Osteocyte (in vitro differentiated cells): ENCODE results near the gene BLOC1S4. TPM values are rescaled to one million over a fixed set of nuclear protein-coding genes. Genes with fewer than 3 reads are reported as not detected.
"Not testable (repeated sequence)": the region's sequence is repeated elsewhere in the genome, so short reads cannot be mapped to it uniquely, and the experiment has no call there.

Experiments
- DNase-seq: peaks from one replicate; pipeline ENCODE4 v3.0.0; 2021; ENCODE audit warnings: mixed read lengths; ENCODE audit not compliant: unreplicated experiment; ENCODE audit errors: extremely low spot score
- H3K27ac Mint-ChIP-seq: one replicate; pipeline ENCODE4 v1.8.0; 2021; ENCODE audit warnings: mild to moderate bottlenecking, mixed read lengths; ENCODE audit not compliant: unreplicated experiment
- H3K27me3 Mint-ChIP-seq: one replicate; pipeline ENCODE4 v1.8.0; 2021; ENCODE audit warnings: mixed read lengths; ENCODE audit not compliant: unreplicated experiment
- H3K36me3 Mint-ChIP-seq: one replicate; pipeline ENCODE4 v1.8.0; 2021; ENCODE audit warnings: mixed read lengths; ENCODE audit not compliant: unreplicated experiment
- H3K4me1 Mint-ChIP-seq: one replicate; pipeline ENCODE4 v1.8.0; 2021; ENCODE audit warnings: mixed read lengths; ENCODE audit not compliant: unreplicated experiment
- H3K4me3 Mint-ChIP-seq: one replicate; pipeline ENCODE4 v1.8.0; 2021; ENCODE audit warnings: mild to moderate bottlenecking, moderate library complexity, mixed read lengths; ENCODE audit not compliant: unreplicated experiment
- H3K9me3 Mint-ChIP-seq: one replicate; pipeline ENCODE4 v1.8.0; 2021; ENCODE audit warnings: mixed read lengths; ENCODE audit not compliant: unreplicated experiment
- long read RNA-seq: library from polyadenylated mRNA; unstranded; transcript quantifications from one replicate; pipeline ENCODE4 v2.0.0, GENCODE V29; 2021
- total RNA-seq: library from RNA; stranded (reverse); gene quantifications from 2 replicates; pipeline ENCODE4 v1.2.1, GENCODE V29; 2021
- TF ChIP-seq, protein P1 (sequence below): fragments of 200-600 bp; sonication (generic); IDR thresholded peaks from 2 replicates; pipeline ENCODE4 v1.5.0; 2021; ENCODE audit warnings: antibody characterized with exemption, mild to moderate bottlenecking, moderate library complexity

Gene BLOC1S4, protein sequence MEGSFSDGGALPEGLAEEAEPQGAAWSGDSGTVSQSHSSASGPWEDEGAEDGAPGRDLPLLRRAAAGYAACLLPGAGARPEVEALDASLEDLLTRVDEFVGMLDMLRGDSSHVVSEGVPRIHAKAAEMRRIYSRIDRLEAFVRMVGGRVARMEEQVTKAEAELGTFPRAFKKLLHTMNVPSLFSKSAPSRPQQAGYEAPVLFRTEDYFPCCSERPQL
- total RNA-seq, result 14.9 and 16.1 TPM in 2 replicates
- long read RNA-seq, result 0 reads

DNA sequence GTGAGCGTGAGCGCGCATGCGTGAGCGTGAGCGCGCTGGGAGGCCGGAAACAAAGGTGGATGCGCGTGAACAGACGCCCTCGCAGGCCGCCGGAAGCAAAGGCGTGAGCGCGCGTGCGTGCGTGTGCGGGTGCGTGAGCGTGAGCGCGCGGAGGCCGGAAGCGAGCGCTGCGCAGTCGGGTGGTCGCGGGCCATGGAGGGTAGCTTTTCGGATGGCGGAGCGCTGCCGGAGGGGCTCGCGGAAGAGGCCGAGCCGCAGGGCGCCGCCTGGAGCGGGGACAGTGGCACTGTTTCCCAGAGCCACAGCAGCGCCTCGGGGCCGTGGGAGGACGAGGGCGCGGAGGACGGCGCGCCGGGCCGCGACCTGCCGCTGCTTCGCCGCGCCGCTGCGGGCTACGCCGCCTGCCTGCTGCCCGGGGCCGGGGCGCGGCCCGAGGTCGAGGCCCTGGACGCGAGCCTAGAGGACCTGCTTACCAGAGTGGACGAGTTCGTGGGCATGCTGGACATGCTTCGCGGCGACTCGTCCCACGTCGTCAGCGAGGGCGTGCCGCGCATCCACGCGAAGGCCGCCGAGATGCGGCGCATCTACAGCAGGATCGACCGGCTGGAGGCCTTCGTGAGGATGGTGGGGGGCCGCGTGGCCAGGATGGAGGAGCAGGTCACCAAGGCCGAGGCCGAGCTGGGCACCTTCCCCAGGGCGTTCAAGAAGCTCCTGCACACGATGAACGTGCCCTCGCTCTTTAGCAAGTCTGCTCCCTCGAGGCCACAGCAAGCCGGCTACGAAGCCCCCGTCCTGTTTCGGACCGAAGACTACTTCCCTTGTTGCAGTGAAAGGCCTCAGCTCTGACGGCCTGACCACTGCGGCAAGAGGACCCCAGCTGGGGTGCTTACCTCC, at the start of gene BLOC1S4:
Gene BLOC1S4, plus strand, starts transcription at position 157 of the 894 bp plus-strand sequence. Its CDS starts 36 bp downstream, at position 193.
- no peaks in the 10 kb centered on the region for H3K9me3 Mint-ChIP-seq
- TF ChIP-seq, protein P1, sequence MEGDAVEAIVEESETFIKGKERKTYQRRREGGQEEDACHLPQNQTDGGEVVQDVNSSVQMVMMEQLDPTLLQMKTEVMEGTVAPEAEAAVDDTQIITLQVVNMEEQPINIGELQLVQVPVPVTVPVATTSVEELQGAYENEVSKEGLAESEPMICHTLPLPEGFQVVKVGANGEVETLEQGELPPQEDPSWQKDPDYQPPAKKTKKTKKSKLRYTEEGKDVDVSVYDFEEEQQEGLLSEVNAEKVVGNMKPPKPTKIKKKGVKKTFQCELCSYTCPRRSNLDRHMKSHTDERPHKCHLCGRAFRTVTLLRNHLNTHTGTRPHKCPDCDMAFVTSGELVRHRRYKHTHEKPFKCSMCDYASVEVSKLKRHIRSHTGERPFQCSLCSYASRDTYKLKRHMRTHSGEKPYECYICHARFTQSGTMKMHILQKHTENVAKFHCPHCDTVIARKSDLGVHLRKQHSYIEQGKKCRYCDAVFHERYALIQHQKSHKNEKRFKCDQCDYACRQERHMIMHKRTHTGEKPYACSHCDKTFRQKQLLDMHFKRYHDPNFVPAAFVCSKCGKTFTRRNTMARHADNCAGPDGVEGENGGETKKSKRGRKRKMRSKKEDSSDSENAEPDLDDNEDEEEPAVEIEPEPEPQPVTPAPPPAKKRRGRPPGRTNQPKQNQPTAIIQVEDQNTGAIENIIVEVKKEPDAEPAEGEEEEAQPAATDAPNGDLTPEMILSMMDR, result peak; percentile 30
- H3K27ac Mint-ChIP-seq, result peak within 1 kb of the TSS; percentile 89
- H3K36me3 Mint-ChIP-seq, result peaks cover 3% of the 10 kb centered on the region
- peak; percentile 94 for DNase-seq
- H3K4me1 Mint-ChIP-seq, result peaks cover 24% of the 10 kb centered on the region
- peak within 1 kb of the TSS; percentile 92 for H3K4me3 Mint-ChIP-seq
- H3K27me3 Mint-ChIP-seq, result peaks cover 4% of the 10 kb centered on the region

DNA sequence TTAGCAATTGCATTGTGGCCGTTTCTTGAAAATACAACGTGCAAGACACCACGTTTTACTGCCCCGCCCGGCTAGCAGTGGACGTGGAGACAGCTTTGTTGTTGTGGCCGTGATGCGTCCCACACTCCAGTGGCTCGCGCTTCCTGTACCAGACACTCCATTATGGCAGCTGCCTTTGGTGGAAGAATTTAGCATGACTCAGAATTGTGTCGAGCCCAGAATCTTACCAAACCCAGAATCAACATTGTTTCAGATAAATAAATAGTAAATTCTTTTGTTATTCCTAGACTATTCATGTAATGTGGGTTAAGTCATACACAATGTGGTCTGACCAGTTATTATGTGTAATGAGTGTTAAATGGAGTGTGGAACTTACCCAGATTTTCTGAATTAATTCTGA, 47.6 kb upstream of the BLOC1S4 start:
- H3K4me1 Mint-ChIP-seq, result peaks cover 3% of the 10 kb centered on the region
- TF ChIP-seq, protein P1, result no peak
- H3K27me3 Mint-ChIP-seq, result no peaks in the 10 kb centered on the region
- H3K9me3 Mint-ChIP-seq, result no peaks in the 10 kb centered on the region
- H3K4me3 Mint-ChIP-seq, result no peak overlapping the region
- DNase-seq, result no peak
- no peak overlapping the region for H3K27ac Mint-ChIP-seq
- peaks cover 2% of the 10 kb centered on the region for H3K36me3 Mint-ChIP-seq

DNA sequence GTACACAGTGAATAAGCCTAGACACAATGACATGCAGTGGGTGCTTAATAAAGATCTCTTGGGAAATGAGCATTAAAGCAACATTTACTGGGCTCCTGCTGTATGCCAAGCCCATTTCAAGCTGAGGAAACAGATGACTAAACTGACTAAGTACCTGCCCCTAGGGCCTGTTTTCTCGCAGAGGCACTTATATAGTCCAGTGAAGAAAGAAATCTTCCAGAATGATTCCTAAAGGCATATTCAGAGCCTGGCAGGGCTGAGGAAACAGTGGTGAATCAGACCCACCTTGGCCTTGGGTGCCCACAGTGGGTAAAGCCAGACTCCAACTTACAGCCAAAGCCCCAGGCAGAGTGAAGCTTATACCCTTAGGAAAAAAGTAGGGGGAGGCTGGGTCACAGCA, 44.3 kb upstream of the BLOC1S4 start:
- DNase-seq, result no peak
- no peak overlapping the region for H3K27ac Mint-ChIP-seq
- no peaks in the 10 kb centered on the region for H3K27me3 Mint-ChIP-seq
- H3K4me3 Mint-ChIP-seq, result no peak overlapping the region
- TF ChIP-seq, protein P1, result no peak
- H3K36me3 Mint-ChIP-seq, result peaks cover 7% of the 10 kb centered on the region
- peaks cover 30% of the 10 kb centered on the region for H3K4me1 Mint-ChIP-seq
- no peaks in the 10 kb centered on the region for H3K9me3 Mint-ChIP-seq

DNA sequence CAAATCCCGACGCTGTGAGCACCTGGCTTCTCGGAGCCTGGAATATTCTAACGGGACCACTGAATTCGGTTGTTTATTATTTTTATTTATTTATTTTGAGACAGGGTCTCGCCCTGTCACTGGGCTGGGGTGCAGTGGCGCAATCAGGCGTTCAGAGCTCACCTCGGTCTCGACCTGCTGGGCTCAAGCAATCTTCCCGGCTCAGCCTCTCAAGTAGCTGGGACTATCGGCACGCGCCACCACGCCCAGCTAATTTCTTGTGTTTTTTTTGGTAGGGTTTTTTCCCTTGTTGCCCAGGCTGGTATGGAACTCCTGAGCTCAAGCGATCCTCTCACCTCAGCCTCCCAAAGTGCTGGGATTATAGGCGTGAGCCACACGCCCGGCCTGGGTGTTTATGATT, 43.8 kb upstream of the BLOC1S4 start:
- Mint-ChIP-seq H3K36me3 (peaks cover 7% of the 10 kb centered on the region), H3K27ac (no peak overlapping the region), H3K9me3 (no peaks in the 10 kb centered on the region), H3K4me3 (no peak overlapping the region), H3K4me1 (peaks cover 30% of the 10 kb centered on the region), H3K27me3 (no peaks in the 10 kb centered on the region)
- no peak for DNase-seq
- TF ChIP-seq, protein P1, result no peak

DNA sequence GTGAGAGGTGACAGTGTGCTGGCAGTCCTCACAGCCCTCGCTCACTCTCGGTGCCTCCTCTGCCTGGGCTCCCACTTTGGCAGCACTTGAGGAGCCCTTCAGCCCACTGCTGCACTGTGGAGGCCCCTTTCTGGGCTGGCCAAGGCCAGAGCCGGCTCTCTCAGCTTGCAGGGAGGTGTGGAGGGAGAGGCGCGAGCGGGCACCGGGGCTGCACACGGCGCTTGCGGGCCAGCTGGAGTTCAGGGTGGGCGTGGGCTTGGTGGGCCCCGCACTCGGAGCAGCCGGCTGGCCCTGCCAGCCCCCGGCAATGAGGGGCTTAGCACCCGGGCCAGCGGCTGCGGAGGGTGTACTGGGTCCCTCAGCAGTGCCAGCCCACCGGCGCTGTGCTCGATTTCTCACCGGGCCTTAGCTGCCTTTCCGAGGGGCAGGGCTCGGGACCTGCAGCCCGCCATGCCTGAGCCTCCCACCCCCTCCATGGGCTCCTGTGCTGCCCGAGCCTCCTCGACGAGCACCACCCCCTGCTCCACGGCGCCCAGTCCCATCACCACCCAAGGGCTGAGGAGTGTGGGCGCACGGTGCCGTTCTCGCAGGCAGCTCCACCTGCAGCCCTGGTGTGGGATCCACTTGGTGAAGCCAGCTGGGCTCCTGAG, 43.3 kb upstream of the BLOC1S4 start:
- H3K4me1 Mint-ChIP-seq, result peaks cover 30% of the 10 kb centered on the region

DNA sequence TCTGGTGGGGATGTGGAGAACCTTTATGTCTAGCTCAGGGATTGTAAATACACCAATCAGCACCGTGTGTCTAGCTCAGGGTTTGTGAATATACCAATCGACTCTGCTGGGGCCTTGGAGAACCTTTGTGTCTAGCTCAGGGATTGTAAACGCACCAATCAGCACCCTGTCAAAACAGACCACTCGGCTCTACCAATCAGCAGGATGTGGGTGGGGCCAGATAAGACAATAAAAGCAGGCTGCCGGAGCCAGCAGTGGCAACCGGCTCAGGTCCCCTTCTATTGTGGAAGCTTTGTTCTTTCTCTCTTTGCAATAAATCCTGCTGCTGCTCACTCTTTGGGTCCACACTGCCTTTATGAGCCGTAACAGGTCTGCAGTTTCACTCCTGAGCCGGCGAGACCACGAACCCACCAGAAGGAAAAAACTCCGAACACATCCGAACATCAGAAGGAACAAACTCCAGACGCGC, 42.7 kb upstream of the BLOC1S4 start:
- Mint-ChIP-seq H3K36me3 (peaks cover 11% of the 10 kb centered on the region), H3K4me3 (peak overlapping the region; percentile 85), H3K4me1 (peaks cover 30% of the 10 kb centered on the region), H3K27ac (peak overlapping the region; percentile 90)
- not testable (repeated sequence) for H3K27me3 Mint-ChIP-seq, H3K9me3 Mint-ChIP-seq, DNase-seq

More for the DNA sequence above, 43.3 kb upstream of the BLOC1S4 start:
- H3K27me3 Mint-ChIP-seq, H3K9me3 Mint-ChIP-seq, H3K27ac Mint-ChIP-seq, H3K4me3 Mint-ChIP-seq, DNase-seq: not testable (repeated sequence)
- peaks cover 11% of the 10 kb centered on the region for H3K36me3 Mint-ChIP-seq
